HAP-1 (cell line): ENCODE measurements around the gene MRPL44.
"Not testable (repeated sequence)": the region's sequence is repeated elsewhere in the genome, so short reads cannot be mapped to it uniquely, and the experiment has no call there.

Experiments used
- DNase-seq, 2 experiments: peaks; one replicate each; pipeline ENCODE4 v3.0.0-alpha.2; 2016 to 2020; ENCODE audit warnings: low spot score in 2 of 2
- H3K27me3 ChIP-seq: fragments of 250-450 bp; sonication (Bioruptor Pico); 2 replicates; pipeline ENCODE4 v1.5.1; 2020; ENCODE audit warnings: low read depth, mild to moderate bottlenecking, moderate library complexity
- H3K36me3 ChIP-seq: fragments of 250-450 bp; sonication (Bioruptor Pico); replicated peaks from 2 replicates; pipeline ENCODE4 v1.5.1; 2020; ENCODE audit warnings: mild to moderate bottlenecking
- H3K4me1 ChIP-seq: fragments of 250-450 bp; sonication (Bioruptor Pico); 2 replicates; pipeline ENCODE4 v1.5.1; 2020; ENCODE audit warnings: mild to moderate bottlenecking
- H3K4me3 ChIP-seq: fragments of 250-450 bp; sonication (Bioruptor Pico); 2 replicates; pipeline ENCODE4 v1.5.1; 2020; ENCODE audit warnings: mild to moderate bottlenecking, moderate library complexity
- H3K9me3 ChIP-seq: fragments of 250-450 bp; sonication (Bioruptor Pico); 2 replicates; pipeline ENCODE4 v1.5.1; 2020; ENCODE audit warnings: mild to moderate bottlenecking, moderate library complexity
- in situ Hi-C: fragments of 300-500 bp; cut with MboI; formaldehyde crosslinking; loops from 3 replicates; pipeline ENCODE4 v1.14.3; 2020; ENCODE audit warnings: low sequenced_read_pairs, inconsistent platforms, mixed read lengths

The MRPL44 gene

DNA sequence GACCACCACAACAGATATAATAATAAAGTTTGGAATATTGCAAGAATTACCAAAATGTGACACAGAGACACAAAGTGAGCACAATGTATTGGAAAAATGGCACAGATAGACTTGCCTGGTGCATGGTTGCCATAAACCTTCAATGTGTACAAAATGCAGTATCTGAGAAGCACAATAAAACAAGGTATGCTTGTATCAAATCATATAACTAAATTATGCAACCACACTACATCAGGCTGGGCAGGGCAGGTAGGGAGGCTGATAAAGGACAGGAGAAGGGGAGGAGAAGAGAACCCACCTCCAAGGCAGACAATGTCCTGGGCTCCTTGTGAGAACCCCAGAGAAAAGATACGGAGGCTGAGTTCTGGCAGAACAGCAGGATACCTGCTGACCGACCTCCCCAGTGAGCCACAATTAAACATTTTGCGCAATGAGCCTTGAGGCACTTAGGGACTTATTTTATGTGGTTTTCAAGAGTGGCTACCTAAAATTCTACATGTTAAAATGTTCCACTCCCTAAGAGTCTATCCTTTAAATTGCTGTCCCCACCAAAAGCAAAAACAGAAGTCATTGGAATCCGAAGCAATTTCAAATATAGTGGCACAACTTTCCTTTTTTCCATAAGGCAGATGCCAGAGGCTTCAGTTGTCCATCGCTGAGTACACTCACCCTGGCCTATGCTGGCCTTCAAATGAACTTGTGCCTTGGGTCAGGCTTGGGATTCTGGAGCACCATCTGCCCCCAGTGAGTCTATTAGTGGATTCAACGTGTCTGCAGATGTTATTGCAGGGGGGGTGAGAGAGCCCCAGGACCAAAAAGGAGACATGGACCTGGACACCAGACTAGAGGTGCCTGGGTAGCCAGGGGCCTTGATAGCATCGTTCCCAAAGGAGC lies 28.9 kb upstream of the MRPL44 start:
- in situ Hi-C loops, result no loop called here
- H3K9me3 ChIP-seq, result peaks cover 4% of the 10 kb centered on the region; the same call in 1 of the 2 replicates
- no peak for DNase-seq

DNA sequence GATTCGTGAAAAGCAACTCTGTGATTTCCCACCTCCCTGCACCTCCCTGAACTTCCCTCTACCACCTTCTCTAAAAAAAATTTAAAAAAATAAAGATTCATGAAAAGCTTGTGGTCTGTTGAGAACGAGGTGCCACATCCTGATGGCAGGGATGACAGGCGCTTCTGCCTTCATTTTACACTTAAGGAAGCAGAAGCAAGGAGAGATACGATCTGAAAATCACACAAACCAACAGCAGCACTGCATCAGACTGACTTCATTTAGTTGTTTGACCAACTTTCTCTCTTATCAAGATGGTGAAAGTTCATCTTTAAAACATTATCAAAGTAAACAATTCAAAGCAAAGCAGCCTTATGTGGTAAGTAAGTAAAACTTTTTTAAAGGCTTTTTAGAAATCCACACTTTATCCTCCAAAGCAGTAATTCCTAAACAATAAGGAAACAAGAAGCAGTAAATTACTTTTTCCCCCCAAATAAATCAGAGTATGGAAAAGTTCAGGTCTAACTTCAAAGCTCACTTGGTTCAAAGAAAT lies 27.6 kb upstream of the MRPL44 start:
- DNase-seq, result no peak
- Histone ChIP-seq H3K4me1 (peaks cover 2% of the 10 kb centered on the region; the same call in 1 of the 2 replicates), H3K36me3 (no peaks in the 10 kb centered on the region), H3K4me3 (no peak overlapping the region), H3K27me3 (no peaks in the 10 kb centered on the region; the same call in 1 of the 2 replicates), H3K9me3 (peaks cover 4% of the 10 kb centered on the region; the same call in 1 of the 2 replicates)
- in situ Hi-C loops, result no loop called here

More for the DNA sequence above, 28.9 kb upstream of the MRPL44 start:
- Histone ChIP-seq H3K4me1 (peaks cover 2% of the 10 kb centered on the region; the same call in 1 of the 2 replicates), H3K4me3 (no peak overlapping the region), H3K27me3 (no peaks in the 10 kb centered on the region; the same call in 1 of the 2 replicates), H3K36me3 (no peaks in the 10 kb centered on the region)

DNA sequence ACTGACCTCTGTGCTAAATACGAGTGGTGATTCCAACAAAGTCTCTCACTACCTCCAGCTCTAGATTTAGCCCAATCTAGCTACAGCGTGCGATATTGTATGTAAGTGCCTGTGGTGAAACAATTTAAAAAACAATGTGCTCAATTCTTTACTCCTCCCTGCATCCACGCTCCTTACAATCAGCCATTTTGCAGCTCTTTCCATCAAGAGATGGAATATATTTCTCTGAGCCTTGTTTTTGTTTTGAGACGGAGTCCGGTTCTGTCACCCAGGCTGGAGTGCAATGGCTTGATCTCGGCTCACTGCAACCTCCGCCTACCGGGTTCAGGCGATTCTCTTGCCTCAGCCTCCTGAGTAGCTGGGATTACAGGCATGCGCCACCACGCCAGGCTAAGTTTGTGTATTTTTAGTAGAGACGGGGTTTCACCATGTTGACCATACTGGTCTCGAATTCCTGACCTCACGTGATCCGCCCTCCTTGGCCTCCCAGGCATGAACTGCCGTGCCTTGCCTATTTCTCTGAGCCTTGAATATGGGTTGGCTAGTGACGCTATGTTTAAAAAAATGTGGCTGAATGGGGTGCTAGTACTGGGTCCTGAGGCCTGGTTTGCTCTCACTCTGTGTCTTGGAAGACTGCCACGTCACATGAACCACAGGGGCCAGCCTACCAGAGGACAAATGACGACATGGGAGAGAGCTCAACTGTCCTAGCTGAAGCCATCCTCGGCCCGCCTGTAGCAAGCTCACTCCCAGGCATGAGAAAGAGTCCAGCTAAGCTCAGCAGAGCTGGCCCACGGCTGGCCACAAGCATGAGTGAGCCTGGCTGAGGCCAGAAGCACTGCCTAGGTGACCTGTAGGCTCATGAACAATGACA lies 26.9 kb upstream of the MRPL44 start:
- Histone ChIP-seq H3K9me3 (peaks cover 4% of the 10 kb centered on the region; the same call in 1 of the 2 replicates), H3K27me3 (no peaks in the 10 kb centered on the region; the same call in 1 of the 2 replicates), H3K4me3 (no peak overlapping the region), H3K4me1 (peaks cover 2% of the 10 kb centered on the region; the same call in 1 of the 2 replicates), H3K36me3 (no peaks in the 10 kb centered on the region)
- in situ Hi-C loops, result no loop called here
- no peak for DNase-seq

DNA sequence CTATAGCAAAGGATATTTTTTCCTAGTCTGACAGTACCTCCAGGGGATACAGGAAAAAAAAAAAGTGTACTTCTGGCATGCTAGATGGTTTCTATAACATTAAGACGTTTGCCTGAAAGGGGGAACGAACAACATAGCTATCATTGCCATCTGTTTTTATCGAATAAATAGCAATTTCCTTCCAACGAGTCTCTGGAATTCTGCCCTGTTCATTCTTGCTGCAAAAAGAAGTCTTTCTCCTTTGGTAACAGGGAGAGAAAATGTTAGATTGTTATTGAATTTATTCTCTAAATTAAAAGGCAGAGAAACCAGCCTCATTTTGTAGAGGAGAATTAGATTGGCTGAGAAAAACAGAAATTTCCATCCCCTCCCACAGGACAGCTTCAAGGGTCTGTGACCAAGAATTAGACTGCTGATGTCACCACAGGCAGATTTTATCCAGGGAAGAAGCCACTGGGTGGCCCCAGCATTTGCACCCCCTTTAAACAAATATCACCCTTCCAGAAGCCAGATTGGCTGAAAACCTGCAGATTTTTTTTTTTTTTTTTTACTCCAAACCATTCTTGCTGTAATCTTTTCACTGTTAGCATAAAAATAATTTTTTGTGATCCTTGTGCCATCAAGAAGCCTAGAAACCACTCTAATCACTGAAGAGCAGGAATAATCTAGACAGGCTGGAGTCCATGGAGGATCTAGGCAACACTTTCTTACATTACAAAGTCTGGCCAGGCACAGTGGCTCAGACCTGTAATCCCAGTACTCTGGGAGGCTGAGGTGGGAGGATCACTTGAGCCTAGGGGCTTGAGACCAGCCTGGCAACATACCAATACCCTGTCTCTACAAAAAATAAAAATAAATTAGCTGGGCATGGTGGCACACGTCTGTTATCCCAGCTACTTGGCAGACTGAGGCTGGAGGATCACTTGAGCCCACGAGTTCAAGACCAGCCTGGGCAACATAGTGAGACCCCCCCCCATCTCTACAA lies 24.2 kb upstream of the MRPL44 start:
- no peak overlapping the region for H3K4me3 ChIP-seq
- H3K9me3 ChIP-seq, result no peaks in the 10 kb centered on the region
- no peaks in the 10 kb centered on the region for H3K27me3 ChIP-seq
- H3K36me3 ChIP-seq, result no peaks in the 10 kb centered on the region
- no peak for DNase-seq
- H3K4me1 ChIP-seq, result peaks cover 22% of the 10 kb centered on the region
- in situ Hi-C loops, result no loop called here

- no peaks in the 10 kb centered on the region for H3K9me3 ChIP-seq
- H3K4me3 ChIP-seq, result no peak overlapping the region
- DNase-seq, result no peak
- no peaks in the 10 kb centered on the region for H3K27me3 ChIP-seq
- no peaks in the 10 kb centered on the region for H3K36me3 ChIP-seq
- H3K4me1 ChIP-seq, result peaks cover 23% of the 10 kb centered on the region
- in situ Hi-C loops, result no loop called here
These were observed 22.4 kb upstream of the MRPL44 start for GRCh38 chr2:223934870-223935269.

DNA sequence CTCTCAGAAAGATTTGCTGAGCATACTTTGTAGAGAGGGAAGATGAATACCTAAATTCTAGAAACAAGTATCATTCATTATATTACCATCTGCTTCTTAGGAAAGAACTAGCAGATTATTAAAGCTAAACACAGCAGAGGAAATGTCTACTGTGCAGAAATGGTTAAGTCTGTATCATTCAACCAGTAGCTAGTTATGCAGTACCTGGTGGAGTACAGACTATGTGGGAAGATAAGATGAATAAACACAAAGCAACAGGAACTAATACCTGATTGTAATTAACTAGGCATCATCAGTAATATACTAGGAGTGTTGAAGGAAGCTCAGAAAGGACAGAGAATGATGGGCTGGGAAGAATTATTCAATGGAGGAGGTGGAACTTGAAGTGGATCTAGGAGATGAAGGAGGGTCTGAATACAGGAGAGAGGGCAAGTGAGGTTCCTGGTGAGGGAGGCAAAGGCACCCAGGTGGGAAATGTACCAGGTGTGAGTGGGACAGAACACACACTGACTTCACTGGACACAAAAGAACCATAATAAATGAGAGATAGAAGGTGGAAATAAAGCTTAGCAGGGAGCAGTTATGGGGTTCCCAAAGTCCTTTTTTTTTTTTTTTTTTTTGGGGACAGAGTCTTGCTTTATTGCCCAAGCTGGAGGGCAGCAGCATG lies 21.7 kb upstream of the MRPL44 start:
- Histone ChIP-seq H3K4me3 (no peak overlapping the region), H3K4me1 (peaks cover 21% of the 10 kb centered on the region), H3K9me3 (no peaks in the 10 kb centered on the region), H3K36me3 (no peaks in the 10 kb centered on the region), H3K27me3 (no peaks in the 10 kb centered on the region)
- in situ Hi-C loops, result no loop called here
- DNase-seq, result no peak

- no peak overlapping the region for H3K4me3 ChIP-seq
- in situ Hi-C loops, result no loop called here
- no peak for DNase-seq
- no peaks in the 10 kb centered on the region for H3K27me3 ChIP-seq
- H3K9me3 ChIP-seq, result no peaks in the 10 kb centered on the region
- no peaks in the 10 kb centered on the region for H3K36me3 ChIP-seq
- peaks cover 21% of the 10 kb centered on the region for H3K4me1 ChIP-seq
These were observed 20.4 kb upstream of the MRPL44 start for GRCh38 chr2:223936862-223937326.

GRCh38 chr2:223937535-223937934 lies 19.7 kb upstream of the MRPL44 start:
- in situ Hi-C loops, result no loop called here
- no peaks in the 10 kb centered on the region for H3K9me3 ChIP-seq
- peaks cover 21% of the 10 kb centered on the region for H3K4me1 ChIP-seq
- no peaks in the 10 kb centered on the region for H3K36me3 ChIP-seq
- DNase-seq, result peak; percentile 55 to 73
- H3K4me3 ChIP-seq, result no peak overlapping the region
- H3K27me3 ChIP-seq, result no peaks in the 10 kb centered on the region

DNA sequence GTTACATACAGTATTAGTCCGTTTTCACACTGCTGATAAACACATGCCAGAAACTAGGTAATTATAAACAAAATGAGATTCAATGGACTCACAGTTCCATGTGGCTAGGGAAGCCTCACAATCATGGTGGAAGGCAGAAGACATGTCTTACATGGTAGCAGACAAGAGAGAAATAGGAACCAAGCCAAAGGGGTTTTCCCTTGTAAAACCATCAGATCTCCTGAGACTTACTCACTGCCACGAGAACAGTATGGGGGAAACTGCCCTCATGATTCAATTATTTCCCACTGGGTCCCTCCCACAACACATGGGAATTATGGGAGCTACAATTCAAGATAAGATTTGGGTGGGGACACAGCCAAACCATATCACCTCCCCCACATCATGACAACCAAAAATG lies 17.8 kb upstream of the MRPL44 start:
- in situ Hi-C loops, H3K4me3 ChIP-seq, H3K36me3 ChIP-seq, H3K9me3 ChIP-seq, DNase-seq, H3K27me3 ChIP-seq: not testable (repeated sequence)
- H3K4me1 ChIP-seq, result peaks cover 26% of the 10 kb centered on the region

- Histone ChIP-seq H3K27me3 (no peaks in the 10 kb centered on the region), H3K4me1 (peaks cover 23% of the 10 kb centered on the region), H3K4me3 (no peak overlapping the region), H3K36me3 (no peaks in the 10 kb centered on the region), H3K9me3 (no peaks in the 10 kb centered on the region)
- in situ Hi-C loops, result no loop called here
- no peak for DNase-seq
These were observed 15.5 kb upstream of the MRPL44 start for GRCh38 chr2:223941579-223942277.

GRCh38 chr2:223943135-223943534 lies 14.1 kb upstream of the MRPL44 start:
- peak overlapping the region; percentile 87; the same call in 1 of the 2 replicates for H3K4me3 ChIP-seq
- in situ Hi-C loops, result no loop called here
- peaks cover 18% of the 10 kb centered on the region for H3K4me1 ChIP-seq
- no peaks in the 10 kb centered on the region for H3K27me3 ChIP-seq
- H3K36me3 ChIP-seq, result no peaks in the 10 kb centered on the region
- DNase-seq, result no peak
- H3K9me3 ChIP-seq, result no peaks in the 10 kb centered on the region

- DNase-seq, result peak in 1 of 2 experiments; percentile 17
- Histone ChIP-seq H3K36me3 (no peaks in the 10 kb centered on the region), H3K9me3 (no peaks in the 10 kb centered on the region), H3K4me1 (peaks cover 16% of the 10 kb centered on the region), H3K27me3 (no peaks in the 10 kb centered on the region), H3K4me3 (peak overlapping the region; percentile 87)
- in situ Hi-C loops, result no loop called here
These were observed 13.7 kb upstream of the MRPL44 start for GRCh38 chr2:223943561-223944008.
